KG1 (cell line): ENCODE measurements around the gene OR52H1.
"Not testable (repeated sequence)": the region's sequence is repeated elsewhere in the genome, so short reads cannot be mapped to it uniquely, and the experiment has no call there.

Experiments
- DNase-seq: peaks from one replicate; lab custom pipeline; 2025; lab: John Stamatoyannopoulos, UW

The OR52H1 gene

GRCh38 chr11:5548440-5548839, at the start of gene OR52H1:
TSS of gene OR52H1 (minus strand) at chr11:5548540. CDS start at chr11:5545505, 3,035 bp downstream.
- DNase-seq, result no peak

GRCh38 chr11:5597953-5598352, 49.6 kb upstream of the OR52H1 start:
- DNase-seq, result no peak

DNA sequence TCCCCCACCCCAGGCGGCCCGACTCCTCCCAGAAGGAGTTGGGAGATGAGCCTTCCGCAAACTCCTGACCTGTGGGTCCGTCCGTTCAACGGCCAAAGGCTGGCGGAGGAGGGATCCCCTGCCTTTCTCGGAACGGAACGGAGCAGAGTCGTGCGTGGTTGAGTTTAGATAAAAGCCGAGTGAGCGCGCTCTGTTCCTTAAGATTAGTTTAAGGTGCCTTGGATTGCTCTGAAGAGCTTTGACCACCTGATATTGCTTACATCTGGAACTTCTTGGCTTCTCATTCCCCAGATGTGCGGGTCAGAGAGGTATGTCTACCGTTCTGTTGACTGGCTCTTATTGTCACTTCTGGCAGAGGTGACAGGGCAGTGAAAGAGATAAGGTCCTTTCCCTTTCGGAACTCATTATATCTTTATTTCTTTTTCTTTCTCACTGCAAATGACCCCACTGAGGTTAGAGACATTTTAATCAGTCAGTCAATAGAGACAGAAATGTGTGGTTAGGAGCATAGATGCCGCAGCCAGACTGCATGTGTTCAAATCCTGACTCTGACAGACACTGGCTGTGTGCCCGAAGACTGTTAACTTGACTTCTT, 48.4 kb upstream of the OR52H1 start, which contains the start of gene TRIM6:
Gene TRIM6, plus strand, starts transcription at position 31 of the 595 bp plus-strand sequence. Its CDS starts 261 bp downstream, at position 292.
- no peak for DNase-seq

DNA sequence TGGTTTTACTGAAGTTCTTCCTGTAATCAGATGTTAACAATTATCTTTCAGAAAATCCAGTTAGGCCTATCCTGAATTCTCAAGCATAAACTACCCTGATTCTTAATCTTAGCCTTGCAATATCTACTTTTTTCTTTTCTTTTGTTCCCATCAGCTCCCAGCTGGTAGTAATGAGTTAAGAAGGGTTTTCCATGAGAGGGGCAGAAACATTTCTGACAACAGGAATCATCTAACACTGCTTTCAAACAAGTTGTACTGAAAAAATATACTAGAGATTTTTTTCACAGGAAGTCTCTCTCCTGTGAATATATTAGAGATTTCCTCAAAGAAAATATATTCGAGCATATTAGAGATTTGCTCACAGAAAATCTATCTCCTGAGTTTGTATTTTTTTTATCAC, 44.8 kb upstream of the OR52H1 start:
- DNase-seq, result no peak

- no peak for DNase-seq
These were observed 44.3 kb upstream of the OR52H1 start for GRCh38 chr11:5592615-5593014.

DNA sequence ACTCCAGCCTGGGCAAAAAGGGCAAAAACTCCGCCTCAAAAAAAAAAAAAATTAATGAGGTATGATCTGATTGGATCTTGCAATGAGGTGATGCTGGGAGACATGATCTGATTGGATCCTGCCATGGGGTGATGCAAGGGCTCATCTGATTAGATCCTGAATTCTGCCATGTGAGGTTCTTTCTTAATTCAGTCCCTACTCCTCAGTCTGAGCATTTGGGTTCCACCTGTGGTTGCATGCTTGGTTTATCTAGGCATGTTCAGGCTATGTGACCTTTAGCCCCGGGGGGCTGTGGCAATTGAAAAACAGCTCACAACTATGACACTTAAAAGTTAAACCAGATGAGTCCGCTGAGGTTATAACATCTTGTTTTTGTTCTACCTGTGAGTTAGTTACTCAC, 43.3 kb upstream of the OR52H1 start:
- no peak for DNase-seq

DNA sequence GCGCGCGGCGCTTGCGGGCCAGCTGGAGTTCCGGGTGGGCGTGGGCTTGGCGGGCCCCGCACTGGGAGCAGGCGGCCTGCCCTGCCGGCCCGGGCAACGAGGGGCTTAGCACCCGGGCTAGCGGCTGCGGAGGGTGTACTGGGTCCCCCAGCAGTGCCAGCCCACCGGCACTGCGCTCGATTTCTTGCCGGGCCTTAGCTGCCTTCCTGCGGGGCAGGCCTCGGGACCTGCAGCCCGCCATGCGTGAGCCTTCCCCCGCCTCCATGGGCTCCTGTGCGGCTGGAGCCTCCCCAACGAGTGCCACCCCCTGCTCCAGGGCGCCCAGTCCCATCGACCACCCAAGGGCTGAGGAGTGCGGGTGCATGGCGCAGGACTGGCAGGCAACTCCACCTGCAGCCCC, 41.6 kb upstream of the OR52H1 start:
- DNase-seq, result not testable (repeated sequence)

GRCh38 chr11:5584458-5584857, 36.1 kb upstream of the OR52H1 start:
- not testable (repeated sequence) for DNase-seq

GRCh38 chr11:5581014-5581413, 32.7 kb upstream of the OR52H1 start:
- DNase-seq, result no peak

DNA sequence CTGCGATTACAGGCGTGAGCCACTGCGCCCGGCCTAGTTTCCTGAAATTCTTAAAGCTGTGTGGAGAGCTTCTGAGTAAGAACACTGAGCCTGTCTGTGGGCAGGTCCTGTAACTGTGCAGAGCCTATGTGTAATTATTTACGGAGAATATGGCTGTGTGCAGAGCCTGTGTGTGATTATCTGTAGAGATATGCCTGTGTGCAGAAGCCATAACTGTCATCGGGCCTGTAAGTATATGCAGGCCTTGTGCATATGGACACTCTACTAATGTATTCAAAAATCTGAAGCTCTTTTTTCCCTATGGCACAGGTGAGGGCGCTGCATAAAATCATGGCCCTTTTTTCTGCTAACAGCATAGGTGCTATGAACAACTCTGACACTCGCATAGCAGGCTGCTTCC, 32.2 kb upstream of the OR52H1 start, which contains the start of gene OR52B6:
Gene OR52B6, plus strand, starts transcription at position 301 of the 400 bp plus-strand sequence. Its CDS starts 0 bp downstream, at position 301.
- DNase-seq, result no peak

GRCh38 chr11:5577101-5577500, 28.8 kb upstream of the OR52H1 start:
- no peak for DNase-seq

- no peak for DNase-seq
These were observed 26.8 kb upstream of the OR52H1 start for GRCh38 chr11:5575152-5575551.

GRCh38 chr11:5574654-5575053, 26.3 kb upstream of the OR52H1 start:
- DNase-seq, result no peak

DNA sequence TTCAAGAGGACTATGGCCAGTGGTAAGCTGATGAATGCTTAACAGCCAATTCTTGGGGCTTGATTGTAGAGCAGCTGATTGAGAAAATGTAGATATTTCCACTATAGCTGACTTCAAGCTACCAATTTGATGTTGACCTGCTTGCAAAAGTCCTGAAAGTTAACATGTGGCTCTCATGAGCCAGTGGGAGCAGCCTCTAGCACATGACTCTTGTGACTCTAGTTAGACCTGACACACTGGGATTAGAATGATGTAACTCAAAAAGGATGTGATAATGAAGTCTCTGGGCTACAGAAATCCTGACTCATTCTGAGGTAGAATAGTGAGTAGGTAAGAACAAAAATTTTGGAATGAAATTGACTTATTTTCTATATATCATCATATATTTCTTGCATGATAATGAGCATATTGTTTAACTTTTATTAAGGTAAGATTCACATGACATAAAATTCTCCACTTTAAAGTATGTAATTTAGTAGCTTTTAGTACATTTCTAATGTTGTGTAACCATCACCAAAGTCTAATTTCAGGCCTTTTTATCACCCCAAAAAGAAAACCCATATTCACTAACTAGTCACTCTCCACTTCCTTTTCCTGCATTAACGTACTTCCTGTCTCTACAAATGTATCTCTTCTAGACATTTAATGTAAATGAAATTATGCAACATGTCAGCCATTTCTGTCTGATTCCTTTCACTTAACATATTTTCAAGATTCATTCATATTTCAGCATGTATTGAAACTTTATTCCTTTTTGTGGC, 16.1 kb upstream of the OR52H1 start:
- DNase-seq, result no peak

DNA sequence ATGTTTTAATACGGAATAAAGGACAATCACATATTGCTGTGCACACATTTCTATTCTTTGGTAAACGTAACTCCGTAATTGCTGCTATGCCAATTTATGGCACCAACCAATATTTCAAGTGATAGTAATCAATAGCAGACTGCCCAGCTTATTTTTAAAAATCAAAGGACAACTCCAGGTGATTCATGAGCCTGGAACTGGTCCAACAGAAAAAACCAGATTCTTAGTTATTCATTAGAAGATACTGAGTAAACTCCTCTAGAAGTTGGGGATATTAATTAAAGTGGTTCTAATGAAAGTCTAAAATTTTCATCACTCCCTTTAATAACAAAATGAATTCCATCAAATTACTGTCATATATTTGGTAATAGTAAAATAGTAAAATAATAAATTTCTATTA, 9.4 kb upstream of the OR52H1 start:
- DNase-seq, result no peak

DNA sequence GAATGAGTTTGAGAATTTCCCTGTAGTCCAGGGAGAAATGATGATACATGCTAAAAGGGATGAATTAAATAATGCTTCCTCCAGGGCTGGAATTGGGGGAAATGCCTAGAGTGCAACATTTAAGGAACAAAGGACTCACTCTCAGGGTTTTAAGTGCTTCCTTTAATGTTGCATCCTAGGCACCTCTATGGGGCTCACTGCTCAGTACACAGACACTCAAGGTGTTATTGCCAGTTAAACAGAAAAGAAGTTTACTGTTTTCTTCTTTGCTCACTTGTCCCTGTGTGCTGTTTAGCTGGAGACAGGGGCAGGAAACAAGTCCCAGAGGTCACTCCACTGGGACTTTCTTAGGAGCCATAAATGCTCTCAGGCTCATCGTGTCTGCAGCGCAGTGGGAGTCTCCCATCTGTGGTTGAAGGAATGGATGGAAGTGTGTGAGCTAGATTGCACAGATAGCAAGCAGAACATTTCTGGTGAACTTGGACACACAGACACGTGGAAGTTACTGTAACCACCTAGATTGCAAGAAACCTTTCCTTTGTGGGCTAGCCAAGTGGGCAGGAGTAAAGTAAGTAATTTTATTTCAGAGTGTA, 8.4 kb upstream of the OR52H1 start:
- DNase-seq, result no peak

DNA sequence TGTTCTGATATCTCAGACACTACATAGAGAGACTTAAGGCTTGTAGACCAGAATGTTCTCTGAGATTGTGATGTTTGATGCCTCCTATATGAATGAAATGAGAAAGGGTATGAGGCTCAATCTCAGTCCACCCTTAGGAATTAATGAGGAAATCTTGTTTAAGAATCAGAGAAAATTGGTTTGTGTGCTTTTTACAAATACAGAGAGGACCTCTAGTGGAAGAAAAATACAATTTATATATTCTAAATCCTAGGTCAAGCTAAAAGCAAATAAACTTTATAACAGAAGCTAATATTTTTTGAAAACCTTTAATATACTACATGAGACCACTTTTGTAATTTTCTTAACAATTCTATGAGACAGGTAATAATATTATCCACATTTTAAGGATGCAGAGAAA, 5.0 kb upstream of the OR52H1 start:
- DNase-seq, result no peak

- DNase-seq, result no peak
These were observed 2.2 kb upstream of the OR52H1 start for GRCh38 chr11:5550440-5551095.

DNA sequence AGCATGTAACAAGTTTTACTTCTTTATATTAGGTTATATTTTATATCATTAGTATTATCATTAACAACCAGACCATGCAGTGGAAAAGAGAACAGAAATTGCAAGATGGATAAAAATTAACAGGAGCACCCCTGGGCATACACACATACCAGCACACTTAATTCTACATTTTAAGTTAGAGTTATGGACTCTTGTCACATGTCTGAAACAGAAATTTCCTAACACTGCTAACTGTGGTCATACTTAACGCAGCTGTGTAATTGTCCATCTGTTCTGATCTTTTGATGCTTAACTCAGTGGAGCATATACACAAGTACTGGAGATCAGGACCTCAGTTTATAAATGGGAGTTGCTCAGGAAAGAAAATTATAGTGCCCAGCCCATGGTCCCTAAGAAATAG, 358 bp downstream of the OR52H1 start:
- DNase-seq, result no peak

DNA sequence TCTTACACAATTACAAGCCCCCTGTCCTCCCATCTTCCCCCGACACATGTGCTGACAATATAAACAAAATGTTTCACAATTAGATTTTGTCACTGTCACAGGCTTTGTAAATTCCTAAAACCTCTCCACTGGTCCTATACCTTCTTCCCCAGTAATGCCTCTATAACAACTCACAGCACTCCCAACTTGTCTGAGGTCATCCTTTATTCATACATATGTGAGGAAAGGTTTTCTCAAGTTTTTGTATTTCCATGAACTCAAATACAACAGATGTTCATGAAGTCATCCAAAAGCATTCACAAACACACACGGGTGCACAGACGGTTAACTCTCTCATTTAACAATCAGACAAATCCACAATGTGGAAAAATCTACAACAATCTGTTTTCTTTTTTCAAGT, 1.9 kb downstream of the OR52H1 start:
- DNase-seq, result no peak

- no peak for DNase-seq
These were observed 6.9 kb downstream of the OR52H1 start for GRCh38 chr11:5541427-5541826.

DNA sequence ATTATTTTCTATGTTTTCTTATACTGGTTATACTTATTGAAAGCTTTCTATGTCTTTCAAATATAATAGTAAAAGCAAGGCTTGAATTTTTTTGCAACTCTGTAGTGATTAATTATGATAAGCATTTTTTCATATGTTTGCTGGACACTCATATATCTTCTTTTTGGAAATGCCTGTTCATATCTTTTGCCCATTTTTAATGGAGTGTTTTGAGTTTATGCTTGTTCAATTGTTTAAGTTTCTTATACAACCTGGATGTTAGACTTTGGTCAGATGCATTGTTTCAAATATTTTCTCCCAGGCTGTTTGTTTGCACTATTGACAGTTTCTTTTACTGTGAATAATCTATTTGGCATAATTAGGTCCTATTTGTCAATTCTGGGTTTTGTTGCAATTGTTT, 11.9 kb downstream of the OR52H1 start:
- DNase-seq, result no peak

- no peak for DNase-seq
These were observed 14.3 kb downstream of the OR52H1 start for GRCh38 chr11:5534046-5534445.
